Mesodermal cell (in vitro differentiated cells): Measurements from ENCODE around the gene NFE2L3. TPM values are rescaled to one million over a fixed set of nuclear protein-coding genes. Genes with fewer than 3 reads are reported as not detected.
"Not testable (repeated sequence)": the region's sequence is repeated elsewhere in the genome, so short reads cannot be mapped to it uniquely, and the experiment has no call there.

ENCODE experiments used
- H3K27ac ChIP-seq: 2 replicates; pipeline ENCODE4 v1.7.0; 2013; ENCODE audit warnings: mild to moderate bottlenecking, low read depth, low read length, moderate library complexity; ENCODE audit not compliant: severe bottlenecking
- H3K36me3 ChIP-seq: 2 replicates; pipeline ENCODE4 v1.7.1; 2013; ENCODE audit warnings: mild to moderate bottlenecking, low read length, moderate library complexity; ENCODE audit not compliant: control insufficient read depth, insufficient read depth
- H3K4me1 ChIP-seq: one replicate; pipeline ENCODE4 v1.7.1; 2013; ENCODE audit warnings: mild to moderate bottlenecking, low read length; ENCODE audit not compliant: insufficient read depth, control insufficient read depth, poor library complexity, severe bottlenecking
- H3K4me3 ChIP-seq: 2 replicates; pipeline ENCODE4 v1.7.0; 2013; ENCODE audit warnings: low read length, control low read depth, mild to moderate bottlenecking; ENCODE audit not compliant: insufficient read depth, poor library complexity, severe bottlenecking; ENCODE audit errors: extremely low read depth
- H3K9me3 ChIP-seq: 2 replicates; pipeline ENCODE4 v1.7.1; 2013; ENCODE audit warnings: mild to moderate bottlenecking, low read length, moderate library complexity; ENCODE audit not compliant: control insufficient read depth
- WGBS, 2 experiments: methylation state at CpG; one replicate each; pipeline ENCODE4 v1.1.5; 2013; ENCODE audit warnings: missing lambda C conversion rate in 2 of 2; ENCODE audit not compliant: insufficient coverage in 2 of 2; 5-methylcytosine and 5-hydroxymethylcytosine counted together
- polyA plus RNA-seq, 2 experiments: library from polyadenylated mRNA; stranded (reverse); fragments of 50-300 nt; gene quantifications; one replicate each; pipeline ENCODE4 v1.2.3, GENCODE V29; 2013

NFE2L3 gene
- polyA plus RNA-seq (2013, experiment 1 of 2): 19.0 TPM
- 18.1 TPM for polyA plus RNA-seq (2013, experiment 2 of 2)

DNA sequence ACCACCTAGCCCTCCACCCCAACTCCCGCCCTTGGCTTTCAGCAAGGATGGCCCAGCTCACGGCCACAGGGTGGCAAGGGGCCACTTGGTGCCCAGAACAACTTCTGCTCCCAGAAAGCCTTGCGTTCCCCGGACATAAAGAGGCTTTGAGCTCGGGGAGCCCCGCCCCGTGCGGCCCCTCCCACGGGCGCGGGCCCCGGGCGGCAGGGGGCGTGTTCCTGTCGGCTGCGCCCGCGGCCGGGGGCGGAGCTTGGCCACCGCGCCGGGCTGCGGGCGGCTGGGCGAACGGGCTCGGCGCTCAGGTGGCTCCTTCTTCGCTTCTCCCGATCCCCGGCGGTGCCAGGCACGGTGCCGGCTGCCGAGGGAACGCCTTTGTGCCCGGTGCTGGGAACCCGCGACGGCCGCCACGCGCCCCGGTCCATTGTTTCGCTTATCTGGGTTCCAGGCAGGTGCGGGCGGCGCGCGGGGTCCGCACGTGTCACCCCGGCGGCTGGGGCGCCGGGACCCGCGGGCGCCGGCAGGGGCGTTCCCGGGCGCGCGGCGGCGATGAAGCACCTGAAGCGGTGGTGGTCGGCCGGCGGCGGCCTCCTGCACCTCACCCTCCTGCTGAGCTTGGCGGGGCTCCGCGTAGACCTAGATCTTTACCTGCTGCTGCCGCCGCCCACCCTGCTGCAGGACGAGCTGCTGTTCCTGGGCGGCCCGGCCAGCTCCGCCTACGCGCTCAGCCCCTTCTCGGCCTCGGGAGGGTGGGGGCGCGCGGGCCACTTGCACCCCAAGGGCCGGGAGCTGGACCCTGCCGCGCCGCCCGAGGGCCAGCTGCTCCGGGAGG, at the start of gene NFE2L3:
NFE2L3 (plus strand) TSS at position 246 of the 829 bp plus-strand sequence; CDS start at position 547, 301 bp downstream.
- Histone ChIP-seq H3K9me3 (no peaks in the 10 kb centered on the region), H3K4me1 (peaks cover 28% of the 10 kb centered on the region), H3K4me3 (peak within 1 kb of the TSS; percentile 54), H3K36me3 (no peaks in the 10 kb centered on the region), H3K27ac (no peak within 1 kb of the TSS)
- WGBS, 2 experiments: 1% methylated on average over 79 to 90 of the region's 95 CpGs

GRCh38 chr7:26103596-26103995, 48.4 kb upstream of the NFE2L3 start:
- no peak overlapping the region for H3K4me3 ChIP-seq
- WGBS, 2 experiments: 93 to 100% methylated on average over 1 of the region's 3 CpGs
- no peaks in the 10 kb centered on the region for H3K36me3 ChIP-seq
- H3K27ac ChIP-seq: no peak overlapping the region
- H3K4me1 ChIP-seq: no peaks in the 10 kb centered on the region
- no peaks in the 10 kb centered on the region for H3K9me3 ChIP-seq

DNA sequence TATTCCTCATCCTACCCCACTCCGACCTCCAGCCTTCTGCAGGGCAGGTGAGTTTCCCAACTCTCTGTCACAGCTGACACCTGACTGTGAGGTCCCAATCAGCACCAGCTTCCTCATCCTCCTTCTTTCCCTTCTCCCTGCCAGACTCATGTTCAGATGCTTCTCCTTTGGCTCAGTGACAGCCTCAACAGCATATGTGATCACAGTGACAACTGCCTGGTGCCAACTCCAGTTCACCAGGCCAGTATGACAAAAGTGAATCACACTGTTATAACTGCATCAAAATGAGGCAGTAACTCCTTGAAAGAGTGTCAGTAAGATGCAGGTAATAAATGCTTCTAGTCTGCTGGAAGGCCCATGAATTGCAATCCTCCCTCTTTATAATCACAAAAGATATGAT, 46.8 kb upstream of the NFE2L3 start:
- Histone ChIP-seq H3K4me3 (no peak overlapping the region), H3K36me3 (no peaks in the 10 kb centered on the region), H3K4me1 (no peaks in the 10 kb centered on the region), H3K27ac (no peak overlapping the region), H3K9me3 (no peaks in the 10 kb centered on the region)
- 88 to 100% methylated on average over 1 of the region's 1 CpG for WGBS, 2 experiments

DNA sequence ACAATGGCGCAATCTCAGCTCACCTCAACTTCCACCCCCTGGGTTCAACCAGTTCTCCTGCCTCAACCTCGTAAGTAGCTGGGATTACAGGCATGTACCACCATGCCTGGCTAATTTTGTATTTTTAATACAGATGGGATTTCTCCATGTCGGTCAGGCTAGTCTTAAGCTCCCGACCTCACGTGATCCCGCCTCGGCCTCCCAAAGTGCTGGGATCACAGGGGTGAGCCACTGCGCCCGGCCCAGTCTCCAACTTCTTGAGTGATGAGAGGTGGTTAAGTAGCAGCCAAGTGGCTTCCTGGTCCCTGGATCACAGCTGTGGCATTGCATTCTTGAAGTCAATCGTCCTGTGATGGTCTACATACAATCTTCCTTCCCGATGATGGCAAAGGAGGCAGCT, 46.1 kb upstream of the NFE2L3 start:
- H3K27ac ChIP-seq: no peak overlapping the region
- H3K36me3 ChIP-seq: no peaks in the 10 kb centered on the region
- H3K4me3 ChIP-seq: no peak overlapping the region
- 86 to 93% methylated on average over 9 of the region's 11 CpGs for WGBS, 2 experiments
- H3K4me1 ChIP-seq: no peaks in the 10 kb centered on the region
- H3K9me3 ChIP-seq: no peaks in the 10 kb centered on the region

DNA sequence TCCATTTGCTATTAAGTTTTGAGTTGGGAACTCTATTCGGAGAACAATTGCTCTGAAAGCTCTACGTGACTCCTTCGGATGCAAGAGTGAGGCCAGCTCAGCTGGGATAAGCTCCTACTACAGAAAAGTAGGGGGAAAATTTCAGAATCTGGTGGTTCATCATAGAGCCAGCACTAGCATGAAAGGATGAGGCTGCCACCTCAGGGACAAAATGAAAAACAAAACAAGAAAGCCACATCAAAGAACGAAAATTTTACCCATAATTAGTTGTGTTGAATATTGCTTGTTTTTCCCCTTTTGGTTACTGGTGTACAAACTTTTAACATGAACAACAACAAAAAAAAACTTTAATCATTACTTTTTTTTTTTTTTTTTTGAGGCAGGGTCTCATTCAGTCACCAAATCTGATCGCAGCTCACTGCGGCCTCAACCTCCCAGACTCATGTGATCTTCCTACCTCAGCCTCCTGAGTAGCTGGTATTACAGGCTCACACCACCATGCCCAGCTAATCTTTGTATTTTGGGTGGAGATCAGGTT, 39.7 kb upstream of the NFE2L3 start:
- H3K4me3 ChIP-seq: no peak overlapping the region
- H3K27ac ChIP-seq: no peak overlapping the region
- no peaks in the 10 kb centered on the region for H3K9me3 ChIP-seq
- no peaks in the 10 kb centered on the region for H3K36me3 ChIP-seq
- WGBS, 2 experiments: 81 to 97% methylated on average over 2 to 3 of the region's 6 CpGs
- no peaks in the 10 kb centered on the region for H3K4me1 ChIP-seq

DNA sequence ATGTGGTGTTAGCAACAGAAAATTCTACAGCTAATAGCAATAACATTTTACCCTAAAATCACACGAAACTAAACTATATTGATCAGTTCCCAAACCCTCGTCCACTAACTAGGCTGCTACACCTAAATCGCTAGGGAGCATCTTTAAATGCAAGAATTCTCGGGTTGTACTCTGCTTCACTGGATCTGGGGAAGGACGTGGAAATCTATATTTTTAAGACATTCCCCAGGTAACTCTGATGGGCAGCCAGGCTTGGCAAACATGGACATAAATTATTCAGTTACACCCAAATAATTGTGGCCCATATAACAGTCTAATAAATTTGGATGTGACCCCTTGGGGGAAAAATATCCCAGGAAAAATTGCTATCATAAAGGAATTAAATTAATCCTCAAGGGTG, 36.3 kb upstream of the NFE2L3 start:
- 72 to 76% methylated on average over 5 of the region's 5 CpGs for WGBS, 2 experiments
- Histone ChIP-seq H3K4me1 (no peaks in the 10 kb centered on the region), H3K27ac (no peak overlapping the region), H3K36me3 (no peaks in the 10 kb centered on the region), H3K4me3 (no peak overlapping the region), H3K9me3 (no peaks in the 10 kb centered on the region)

GRCh38 chr7:26117142-26117807, 34.7 kb upstream of the NFE2L3 start:
- Histone ChIP-seq H3K4me3 (no peak overlapping the region), H3K27ac (no peak overlapping the region), H3K4me1 (no peaks in the 10 kb centered on the region), H3K9me3 (no peaks in the 10 kb centered on the region), H3K36me3 (no peaks in the 10 kb centered on the region)
- 63 to 76% methylated on average over 3 to 5 of the region's 7 CpGs for WGBS, 2 experiments

DNA sequence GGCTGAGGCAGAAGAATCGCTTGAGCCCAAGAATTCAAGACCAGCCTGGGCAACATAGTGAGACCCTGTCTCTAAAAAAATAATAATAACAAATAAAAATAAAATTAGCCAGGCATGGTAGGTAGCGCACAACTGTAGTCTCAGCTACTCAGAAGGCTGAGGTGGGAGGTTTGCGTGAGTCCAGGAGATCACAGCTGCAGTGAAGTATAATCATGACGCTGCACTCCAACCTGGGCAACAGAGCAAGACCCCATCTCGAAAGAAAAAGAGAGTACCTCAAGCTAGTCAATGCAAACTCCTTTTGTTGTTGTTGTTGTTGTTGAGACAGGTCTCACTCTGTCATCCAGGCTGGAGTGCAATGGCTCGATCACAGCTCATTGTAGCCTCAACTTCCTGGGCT, 34.0 kb upstream of the NFE2L3 start:
- Histone ChIP-seq H3K27ac (no peak overlapping the region), H3K36me3 (no peaks in the 10 kb centered on the region), H3K4me1 (no peaks in the 10 kb centered on the region), H3K9me3 (no peaks in the 10 kb centered on the region), H3K4me3 (no peak overlapping the region)
- WGBS, 2 experiments: 88 to 96% methylated on average over 3 to 4 of the region's 6 CpGs

DNA sequence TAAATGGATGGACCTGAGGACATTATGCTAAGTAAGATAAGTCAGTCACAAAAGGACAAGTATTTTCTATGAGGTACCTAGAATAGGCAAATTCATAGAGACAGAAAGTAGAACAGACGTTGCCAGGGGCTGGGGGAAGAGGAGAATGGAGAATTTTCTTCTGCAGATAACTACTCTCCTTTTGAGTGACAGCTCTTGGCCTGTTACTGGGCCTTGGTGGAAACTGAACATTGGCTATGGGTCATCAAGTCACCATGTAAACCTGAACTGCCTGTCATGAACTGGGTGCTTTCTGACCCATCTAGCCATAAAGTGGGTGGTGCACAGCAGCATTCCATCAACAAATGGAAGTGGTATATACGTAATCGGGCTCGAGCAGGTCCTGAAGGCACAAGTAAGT, 29.3 kb upstream of the NFE2L3 start:
- no peaks in the 10 kb centered on the region for H3K4me1 ChIP-seq
- no peak overlapping the region for H3K4me3 ChIP-seq
- no peaks in the 10 kb centered on the region for H3K36me3 ChIP-seq
- 96 to 98% methylated on average over 4 of the region's 4 CpGs for WGBS, 2 experiments
- no peak overlapping the region for H3K27ac ChIP-seq
- H3K9me3 ChIP-seq: peaks cover 3% of the 10 kb centered on the region

DNA sequence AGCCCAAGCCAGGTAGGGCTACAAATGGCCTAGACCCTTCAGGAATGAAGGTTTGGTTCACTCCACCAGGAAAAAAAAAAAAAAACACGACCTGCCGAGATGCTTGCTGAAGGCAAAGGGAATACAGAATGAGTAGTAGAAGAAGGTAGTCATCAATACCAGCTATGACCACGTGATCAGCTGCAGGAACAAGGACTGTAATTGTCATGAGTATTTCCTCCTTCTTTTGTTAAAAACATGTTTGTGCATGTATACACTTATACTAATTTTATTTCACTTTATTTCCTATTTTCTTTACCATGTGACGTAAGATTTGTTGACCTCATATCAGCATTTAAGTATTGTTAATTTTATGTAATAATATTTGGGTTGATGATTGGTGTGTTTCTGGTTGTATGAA, 27.2 kb upstream of the NFE2L3 start:
- H3K36me3 ChIP-seq, H3K27ac ChIP-seq, H3K4me3 ChIP-seq, H3K9me3 ChIP-seq, H3K4me1 ChIP-seq: not testable (repeated sequence)
- WGBS, 2 experiments: no CpG with 5 or more reads among the region's 4 CpGs

DNA sequence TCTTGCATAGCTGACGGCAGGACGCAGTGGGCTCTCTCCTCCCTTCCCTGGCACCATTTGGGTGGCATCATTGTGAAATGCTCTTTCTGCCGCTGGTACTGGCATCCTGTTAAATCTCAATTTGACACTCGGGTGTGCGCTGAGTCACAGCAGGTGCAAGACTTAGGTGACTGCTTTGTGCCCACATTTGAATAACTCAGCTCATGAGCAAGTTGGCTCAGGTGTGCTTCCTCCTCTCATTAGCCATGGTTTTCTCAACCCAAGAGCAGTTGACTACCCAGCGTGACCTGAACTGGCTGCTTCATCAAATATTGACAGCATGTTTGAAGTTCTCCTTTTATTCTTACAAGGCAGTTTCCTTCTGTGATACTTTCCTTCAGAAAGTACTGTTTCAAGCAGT, 24.6 kb upstream of the NFE2L3 start:
- WGBS, 2 experiments: 91 to 98% methylated on average over 5 to 6 of the region's 6 CpGs
- H3K4me1 ChIP-seq: no peaks in the 10 kb centered on the region
- no peak overlapping the region for H3K27ac ChIP-seq
- H3K4me3 ChIP-seq: no peak overlapping the region
- no peaks in the 10 kb centered on the region for H3K36me3 ChIP-seq
- peaks cover 10% of the 10 kb centered on the region for H3K9me3 ChIP-seq
